IPS DF 6.9 (cell line): ENCODE measurements around the gene SIGLEC8.
A peak's percentile ranks its signal among the peaks of the same experiment; 100 is the strongest.

Experiments used
- DNase-seq: peaks from one replicate; pipeline ENCODE4 v3.0.0-alpha.2; 2013; ENCODE audit warnings: low read depth, low spot score
- H3K27ac ChIP-seq: one replicate; pipeline ENCODE4 v1.5.1; 2013; ENCODE audit warnings: low read length, control low read depth
- H3K27me3 ChIP-seq: 2 replicates; pipeline ENCODE4 v1.6.1; 2013; ENCODE audit warnings: mild to moderate bottlenecking, low read length; ENCODE audit not compliant: control insufficient read depth, insufficient read depth
- H3K36me3 ChIP-seq: 2 replicates; pipeline ENCODE4 v1.6.1; 2013; ENCODE audit warnings: low read length; ENCODE audit not compliant: control insufficient read depth, insufficient read depth
- H3K4me1 ChIP-seq: 2 replicates; pipeline ENCODE4 v1.6.1; 2013; ENCODE audit warnings: low read length; ENCODE audit not compliant: control insufficient read depth, insufficient read depth
- H3K4me3 ChIP-seq: 2 replicates; pipeline ENCODE4 v1.5.1; 2013; ENCODE audit warnings: mild to moderate bottlenecking, low read length
- H3K9me3 ChIP-seq: 2 replicates; pipeline ENCODE4 v1.6.1; 2013; ENCODE audit warnings: low read length, inconsistent platforms; ENCODE audit not compliant: control insufficient read depth, insufficient read depth
- WGBS: extraction: QIAGEN DNeasy Blood & Tissue Kit; methylation state at CpG from one replicate; pipeline ENCODE4 v1.1.7; 2013; ENCODE audit warnings: mixed read lengths, missing lambda C conversion rate; ENCODE audit not compliant: insufficient read length, insufficient coverage; 5-methylcytosine and 5-hydroxymethylcytosine counted together

SIGLEC8 gene

DNA sequence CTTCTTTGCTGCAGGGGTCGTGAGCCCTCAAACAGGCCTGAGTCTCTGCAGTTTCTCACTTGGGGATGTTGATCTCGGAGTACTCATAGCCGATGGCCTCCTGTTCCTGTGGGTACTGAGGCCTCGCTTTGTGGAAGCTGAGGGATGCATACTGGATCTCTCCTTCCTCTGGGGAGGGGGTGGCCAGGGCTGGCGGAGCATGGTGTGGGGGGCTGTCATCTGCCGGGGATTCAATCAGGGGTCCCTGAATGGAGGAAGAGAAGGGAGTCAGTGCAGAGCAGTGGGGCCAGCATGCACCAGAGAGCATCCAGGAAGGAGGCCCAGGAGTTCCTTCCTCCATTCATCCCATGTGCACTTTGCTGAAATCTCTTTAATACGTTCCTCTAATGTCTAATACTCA lies 33.3 kb upstream of the SIGLEC8 start:
- no peak overlapping the region for H3K27ac ChIP-seq
- WGBS: no CpG with 5 or more reads among the region's 7 CpGs
- H3K4me1 ChIP-seq: no peaks in the 10 kb centered on the region
- no peaks in the 10 kb centered on the region for H3K36me3 ChIP-seq
- DNase-seq: no peak
- no peak overlapping the region for H3K4me3 ChIP-seq
- H3K9me3 ChIP-seq: no peaks in the 10 kb centered on the region
- H3K27me3 ChIP-seq: no peaks in the 10 kb centered on the region

DNA sequence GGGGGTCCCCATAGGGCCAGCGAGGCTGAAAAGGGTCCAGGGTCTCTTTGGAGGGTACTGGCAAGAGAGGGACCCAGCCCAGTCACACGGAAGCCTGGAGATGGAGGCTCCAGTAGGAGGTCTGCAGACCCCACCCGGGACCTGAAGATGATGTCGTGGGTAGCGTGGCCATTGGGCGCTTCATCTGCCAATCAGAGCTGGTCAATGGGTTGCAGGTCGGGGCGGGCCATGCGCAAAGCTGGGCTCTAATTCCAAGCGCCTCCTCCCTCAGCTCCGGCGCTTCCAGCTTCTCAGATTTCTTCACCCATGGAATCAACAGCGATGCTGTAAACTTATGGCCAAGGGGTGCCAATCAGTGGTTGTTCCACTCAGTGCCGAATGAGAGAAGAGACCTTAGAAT lies 32.4 kb upstream of the SIGLEC8 start:
- no peaks in the 10 kb centered on the region for H3K9me3 ChIP-seq
- no CpG with 5 or more reads among the region's 14 CpGs for WGBS
- no peak for DNase-seq

DNA sequence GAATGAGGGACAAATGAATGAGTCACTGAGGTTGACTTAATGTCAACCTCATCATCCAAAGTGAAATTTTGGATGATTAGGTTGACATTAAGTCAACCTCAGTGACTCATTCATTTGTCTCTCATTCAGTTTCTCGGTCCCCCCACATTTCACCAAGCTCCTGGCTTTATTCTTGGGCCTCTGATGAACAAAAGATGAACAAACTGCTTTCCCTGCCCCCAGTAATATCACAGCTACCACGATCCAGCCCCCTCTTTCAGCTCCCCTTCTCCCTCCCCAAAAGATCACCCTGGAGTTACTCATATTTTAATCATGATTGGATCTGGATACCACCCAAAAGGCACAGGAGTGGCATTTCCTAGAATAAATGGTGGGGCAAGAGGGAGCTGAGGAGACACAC lies 30.9 kb upstream of the SIGLEC8 start:
- no peaks in the 10 kb centered on the region for H3K9me3 ChIP-seq

More for the DNA sequence above, 32.4 kb upstream of the SIGLEC8 start:
- no peaks in the 10 kb centered on the region for H3K36me3 ChIP-seq
- H3K27me3 ChIP-seq: no peaks in the 10 kb centered on the region
- no peak overlapping the region for H3K27ac ChIP-seq
- no peak overlapping the region for H3K4me3 ChIP-seq
- no peaks in the 10 kb centered on the region for H3K4me1 ChIP-seq

DNA sequence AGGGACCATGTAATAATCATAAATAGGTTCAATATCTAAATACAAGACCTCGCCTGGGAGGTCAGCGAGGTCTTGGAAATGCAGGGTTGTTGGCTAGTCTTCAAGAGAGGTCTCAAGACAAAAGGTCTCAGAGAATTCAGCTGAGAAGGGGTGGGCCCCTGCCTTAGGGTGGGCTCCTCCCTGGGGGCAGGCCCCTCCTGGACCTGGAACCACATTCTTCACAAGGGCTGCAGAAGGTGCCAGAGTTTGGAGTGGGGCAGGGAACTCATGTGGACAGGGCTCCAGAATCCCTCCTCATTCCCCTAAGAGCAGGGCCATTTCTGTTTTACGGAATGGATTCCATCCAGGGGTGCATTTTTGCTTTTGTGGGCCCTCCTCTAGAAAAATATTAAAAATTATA lies 30.2 kb upstream of the SIGLEC8 start:
- Histone ChIP-seq H3K27me3 (no peaks in the 10 kb centered on the region), H3K36me3 (no peaks in the 10 kb centered on the region), H3K4me3 (no peak overlapping the region), H3K9me3 (no peaks in the 10 kb centered on the region), H3K4me1 (no peaks in the 10 kb centered on the region), H3K27ac (no peak overlapping the region)
- no peak for DNase-seq
- WGBS: no CpG with 5 or more reads among the region's 3 CpGs

More for the DNA sequence above, 30.9 kb upstream of the SIGLEC8 start:
- Histone ChIP-seq H3K27ac (no peak overlapping the region), H3K36me3 (no peaks in the 10 kb centered on the region), H3K4me1 (no peaks in the 10 kb centered on the region), H3K4me3 (no peak overlapping the region), H3K27me3 (no peaks in the 10 kb centered on the region)
- no peak for DNase-seq
- WGBS: no CpG with 5 or more reads among the region's 2 CpGs

DNA sequence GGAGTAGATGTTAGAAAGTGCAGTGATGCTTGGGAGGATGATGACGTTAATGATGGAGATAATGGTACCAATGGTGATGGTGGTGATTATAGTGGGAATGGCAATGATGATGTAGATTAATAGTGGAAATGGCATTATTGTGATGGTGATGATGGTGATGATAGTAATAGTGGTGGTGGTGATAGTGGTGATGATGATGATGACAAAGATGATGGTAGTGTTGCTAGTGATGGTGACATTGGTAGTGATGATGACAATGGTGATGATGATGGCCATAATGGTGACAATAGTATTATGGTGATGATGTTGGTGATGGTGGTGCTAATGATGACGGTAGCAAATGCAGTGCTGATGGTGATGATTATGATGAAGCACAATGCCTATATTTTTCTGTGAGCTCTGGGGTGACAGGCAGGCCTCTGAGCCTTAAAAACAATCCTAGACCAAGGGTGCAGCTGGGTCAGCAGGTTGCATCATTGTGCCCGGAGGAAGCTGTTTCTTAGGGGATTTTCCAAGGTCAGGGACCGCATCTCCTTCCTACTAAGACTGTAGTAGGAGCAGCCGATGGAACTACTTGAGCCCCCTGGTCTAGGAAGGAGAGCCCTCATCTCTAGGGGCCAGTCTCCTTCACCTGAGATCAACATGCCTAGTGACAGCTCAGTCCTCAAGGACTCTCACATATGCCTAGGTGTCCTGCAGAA lies 27.9 kb upstream of the SIGLEC8 start:
- Histone ChIP-seq H3K9me3 (no peaks in the 10 kb centered on the region), H3K4me1 (no peaks in the 10 kb centered on the region), H3K36me3 (no peaks in the 10 kb centered on the region), H3K27me3 (no peaks in the 10 kb centered on the region), H3K4me3 (no peak overlapping the region), H3K27ac (no peak overlapping the region)
- no peak for DNase-seq
- WGBS: 100% methylated on average over 1 of the region's 5 CpGs

DNA sequence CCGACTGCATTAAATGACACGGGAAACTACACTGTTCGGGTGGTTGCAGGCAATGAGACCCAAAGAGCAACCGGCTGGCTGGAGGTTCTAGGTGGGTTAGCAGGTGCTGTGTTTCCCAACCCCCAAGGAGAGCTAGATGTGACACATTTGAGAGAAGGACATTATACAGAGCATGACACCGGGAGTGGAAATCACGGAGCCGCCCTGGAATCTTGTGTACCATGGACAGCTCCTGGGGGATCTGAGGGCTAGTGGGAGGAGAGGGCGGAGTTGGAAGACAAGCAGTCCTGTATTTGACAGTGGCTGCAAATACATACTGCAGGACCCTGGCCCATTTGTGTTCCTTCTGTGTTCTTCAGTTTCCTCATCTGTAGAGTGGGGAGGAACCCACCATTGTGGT lies 22.3 kb upstream of the SIGLEC8 start:
- Histone ChIP-seq H3K9me3 (no peaks in the 10 kb centered on the region), H3K27me3 (no peaks in the 10 kb centered on the region), H3K36me3 (no peaks in the 10 kb centered on the region), H3K4me3 (no peak overlapping the region), H3K27ac (no peak overlapping the region), H3K4me1 (no peaks in the 10 kb centered on the region)
- WGBS: no CpG with 5 or more reads among the region's 8 CpGs
- DNase-seq: peak; percentile 29

DNA sequence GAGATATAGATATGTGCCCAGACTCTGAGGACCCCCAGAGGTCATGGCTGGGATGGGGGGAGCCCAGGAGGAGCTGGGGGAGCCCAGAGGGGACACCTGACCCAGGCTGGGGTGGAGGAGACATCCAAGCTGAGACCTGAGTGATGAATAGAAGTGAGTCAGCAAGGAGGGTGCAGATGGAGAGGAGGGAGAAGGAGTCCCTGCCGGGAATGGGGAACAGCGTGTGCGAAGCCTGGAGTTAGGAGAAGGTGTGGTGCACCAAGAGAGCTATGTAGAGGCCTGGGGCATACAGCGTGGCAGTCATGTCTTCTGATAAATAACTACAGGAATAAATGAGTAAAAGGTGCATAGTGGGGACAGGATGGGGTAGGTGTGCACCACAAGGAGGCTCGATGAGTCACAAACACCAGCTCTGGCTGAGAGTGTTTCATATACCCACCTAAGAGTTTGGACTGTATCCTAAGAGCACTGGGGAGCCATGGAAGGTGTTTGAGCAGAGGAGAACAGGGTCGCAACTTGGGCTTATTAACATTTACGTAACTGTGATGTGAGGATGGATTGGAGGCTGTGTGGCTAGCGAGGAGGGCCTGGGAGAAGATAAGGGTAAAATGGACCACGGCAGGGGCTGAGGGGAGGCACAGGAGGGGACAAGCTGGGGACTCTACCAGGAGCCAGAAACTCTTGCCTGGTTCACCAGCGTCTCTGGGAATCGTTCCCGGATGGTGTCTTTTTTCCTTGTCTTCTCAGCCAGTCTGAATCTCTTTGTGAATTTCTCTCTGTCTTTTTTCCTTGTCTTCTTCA lies 21.5 kb upstream of the SIGLEC8 start:
- DNase-seq: no peak
- H3K27ac ChIP-seq: no peak overlapping the region
- no peaks in the 10 kb centered on the region for H3K27me3 ChIP-seq
- no peaks in the 10 kb centered on the region for H3K9me3 ChIP-seq
- no peaks in the 10 kb centered on the region for H3K4me1 ChIP-seq
- no peak overlapping the region for H3K4me3 ChIP-seq
- no CpG with 5 or more reads among the region's 12 CpGs for WGBS
- no peaks in the 10 kb centered on the region for H3K36me3 ChIP-seq

DNA sequence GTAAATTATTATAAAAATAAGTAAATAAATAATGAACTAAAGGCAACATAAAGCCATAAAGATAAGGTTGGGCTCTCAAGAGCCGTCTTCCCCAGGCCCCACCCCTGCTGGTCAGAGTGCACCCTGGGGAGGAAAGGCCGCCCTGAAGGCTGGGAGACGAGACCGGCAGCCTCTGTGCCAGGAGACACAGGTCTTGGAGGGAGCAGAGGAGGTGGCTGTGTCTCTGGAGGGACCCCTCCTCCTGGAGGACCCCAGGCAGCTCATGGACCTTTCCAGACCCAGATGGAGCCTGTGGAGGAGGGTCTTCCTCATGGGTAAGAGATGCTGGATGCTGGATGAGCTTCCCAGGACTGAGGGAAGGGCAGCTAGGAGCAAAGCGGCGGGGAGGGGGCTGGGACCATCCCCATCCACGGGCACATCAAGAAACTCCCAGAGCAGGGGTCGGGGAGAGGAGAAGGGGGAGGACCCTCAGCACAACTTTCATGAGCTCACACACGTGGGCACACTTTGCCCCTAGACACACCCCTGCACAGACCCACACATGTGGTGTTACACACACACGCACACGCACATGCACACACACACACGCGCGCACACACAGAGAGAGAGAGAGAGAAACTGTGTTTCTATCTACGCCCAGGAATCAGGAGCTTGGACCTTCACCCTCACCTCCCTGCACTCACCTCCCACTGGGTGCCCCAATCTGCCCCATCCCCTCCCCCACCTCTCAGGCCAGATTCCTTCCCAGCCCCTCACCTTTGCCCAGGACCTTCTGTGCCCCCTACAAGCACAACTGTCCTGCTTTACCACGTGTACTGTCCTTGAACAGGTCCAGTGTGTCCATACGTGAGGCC lies 20.4 kb upstream of the SIGLEC8 start, which contains the start of gene CEACAM18:
Gene CEACAM18 (plus strand): TSS at position 159 of the 854 bp plus-strand sequence.
- DNase-seq: no peak
- Histone ChIP-seq H3K27ac (no peak within 1 kb of the TSS), H3K27me3 (no peaks in the 10 kb centered on the region), H3K4me3 (no peak within 1 kb of the TSS), H3K36me3 (no peaks in the 10 kb centered on the region), H3K9me3 (no peaks in the 10 kb centered on the region), H3K4me1 (no peaks in the 10 kb centered on the region)
- WGBS: no CpG with 5 or more reads among the region's 17 CpGs

DNA sequence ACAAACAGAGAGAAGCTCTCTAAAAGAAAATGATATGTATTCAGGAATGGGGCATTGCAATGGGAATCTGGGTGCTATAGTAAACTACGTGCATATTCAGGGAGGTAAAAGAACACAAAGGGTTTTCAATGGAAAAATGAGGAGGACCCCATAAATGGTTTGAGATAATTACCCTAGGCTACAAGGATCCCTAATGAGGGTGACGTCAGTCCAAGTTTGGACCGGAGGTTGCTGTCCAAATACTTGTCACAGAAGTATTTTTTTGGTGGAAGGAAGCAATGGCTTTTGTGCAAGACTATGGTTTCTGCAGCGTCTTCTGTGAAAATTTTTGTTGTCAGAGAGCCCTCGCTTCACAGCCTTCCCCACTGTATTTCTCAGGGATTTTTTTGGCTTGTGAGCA lies 19.1 kb upstream of the SIGLEC8 start:
- H3K27me3 ChIP-seq: no peaks in the 10 kb centered on the region
- WGBS: no CpG with 5 or more reads among the region's 5 CpGs
- DNase-seq: no peak

DNA sequence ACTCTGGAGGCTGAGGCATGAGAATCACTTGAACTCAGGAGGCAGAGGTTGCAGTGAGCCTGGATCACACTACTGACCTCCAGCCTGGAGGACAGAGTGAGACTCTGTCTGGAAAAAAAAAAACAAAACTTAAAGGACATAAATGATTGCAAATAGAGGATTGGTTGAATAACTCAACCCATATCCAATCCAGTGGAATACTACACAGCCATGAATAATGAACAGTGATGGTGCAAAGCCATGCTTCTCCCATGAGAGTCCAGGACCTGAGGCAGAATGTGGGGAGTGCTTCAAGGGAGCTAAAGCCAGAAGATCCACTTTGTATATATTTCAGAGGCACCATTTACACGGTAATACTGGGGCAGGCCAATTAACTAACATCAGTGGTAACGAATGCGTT lies 17.9 kb upstream of the SIGLEC8 start:
- H3K27ac ChIP-seq: no peak overlapping the region
- no peaks in the 10 kb centered on the region for H3K27me3 ChIP-seq
- H3K36me3 ChIP-seq: no peaks in the 10 kb centered on the region
- no peaks in the 10 kb centered on the region for H3K9me3 ChIP-seq
- WGBS: no CpG with 5 or more reads among the region's 3 CpGs
- H3K4me3 ChIP-seq: no peak overlapping the region
- DNase-seq: no peak
- H3K4me1 ChIP-seq: no peaks in the 10 kb centered on the region

More for the DNA sequence above, 19.1 kb upstream of the SIGLEC8 start:
- Histone ChIP-seq H3K9me3 (no peaks in the 10 kb centered on the region), H3K36me3 (no peaks in the 10 kb centered on the region), H3K4me1 (no peaks in the 10 kb centered on the region), H3K27ac (no peak overlapping the region), H3K4me3 (no peak overlapping the region)
